Lung (tissue), 12 donors: ENCODE measurements around the gene CCDC27. TPM values are rescaled to one million over a fixed set of nuclear protein-coding genes. Genes with fewer than 3 reads are reported as not detected.

Experiments used
- ATAC-seq: fragments of 200-7000 bp; cut with Tn5 transposase; one replicate; pipeline ENCODE4 v1.9.1; 2020; ENCODE audit warnings: moderate number of reproducible peaks; ENCODE audit not compliant: insufficient read depth, low FRiP score
- DNase-seq, 3 donors: peaks; one replicate each; pipeline ENCODE4 v3.0.0-alpha.2; 2013 to 2017
- H3K27ac ChIP-seq, 2 donors: one replicate each; pipeline ENCODE4 v1.5.1; 2013; ENCODE audit warnings: mild to moderate bottlenecking in 2 of 2, moderate library complexity in 2 of 2, control low read depth in 1 of 2, inconsistent platforms in 1 of 2, low read depth in 1 of 2, low read length in 1 of 2
- H3K27me3 ChIP-seq, 3 donors: one replicate each; pipeline ENCODE4 v1.5.1; 2013; ENCODE audit warnings: low read length in 2 of 3; ENCODE audit not compliant: control insufficient read depth in 3 of 3, insufficient read depth in 3 of 3
- H3K36me3 ChIP-seq, 4 donors: one replicate each; pipeline ENCODE4 v1.5.1; 2013; ENCODE audit warnings: low read length in 4 of 4, mild to moderate bottlenecking in 1 of 4, moderate library complexity in 1 of 4; ENCODE audit not compliant: control insufficient read depth in 4 of 4, insufficient read depth in 4 of 4
- H3K4me1 ChIP-seq, 5 donors: one replicate each; pipeline ENCODE4 v1.5.1; 2013; ENCODE audit warnings: low read length in 5 of 5, mild to moderate bottlenecking in 2 of 5, moderate library complexity in 1 of 5; ENCODE audit not compliant: control insufficient read depth in 5 of 5, insufficient read depth in 5 of 5
- H3K4me3 ChIP-seq: one replicate; pipeline ENCODE4 v1.5.1; 2013; ENCODE audit warnings: mild to moderate bottlenecking, control low read depth, moderate library complexity
- H3K9ac ChIP-seq, 2 donors: one replicate each; pipeline ENCODE4 v1.5.1; 2013; ENCODE audit warnings: low read length in 2 of 2, control low read depth in 1 of 2; ENCODE audit not compliant: insufficient read depth in 1 of 2
- H3K9me3 ChIP-seq, 4 donors: one replicate each; pipeline ENCODE4 v1.5.1; 2013; ENCODE audit warnings: low read length in 3 of 4, mild to moderate bottlenecking in 1 of 4, moderate library complexity in 1 of 4; ENCODE audit not compliant: control insufficient read depth in 4 of 4, insufficient read depth in 3 of 4
- WGBS, 2 donors: extraction: QIAGEN DNeasy Blood & Tissue Kit; methylation state at CpG; one replicate each; pipeline ENCODE4 v1.1.7; 2013; 5-methylcytosine and 5-hydroxymethylcytosine counted together
- polyA plus RNA-seq, 2 donors: library from polyadenylated mRNA; stranded (reverse); fragments of 200-250 nt; gene quantifications; one replicate each; pipeline ENCODE4 v1.2.1, GENCODE V29; 2013
- total RNA-seq, 2 donors: library from RNA; depleted of rRNA in 1 of 2; stranded (reverse); fragments of >200 nt in 1 of 2; gene quantifications; one replicate each; pipeline ENCODE4 v1.2.1, GENCODE V29; 2014 to 2021
- TF ChIP-seq, protein P1 (sequence below): IDR thresholded peaks from 2 replicates; pipeline ENCODE4 v1.5.1; 2012; ENCODE audit warnings: mild to moderate bottlenecking; ENCODE audit errors: control extremely low read depth, extremely low read depth
- donor health status: control.
- donor health status: control.
- donor health status: Bipolar disorder and iron deficiency.
- donor health status: healthy.
- donor health status: DM: yes; HTN: yes; CAD: no.

CCDC27 gene
- total and polyA plus RNA-seq, 4 donors: not detected

GRCh38 chr1:3817821-3818597 lies 65.8 kb downstream of the CCDC27 start:
- H3K4me1 ChIP-seq: no peaks in the 10 kb centered on the region
- no peak overlapping the region for H3K9ac ChIP-seq
- TF ChIP-seq, protein P1, sequence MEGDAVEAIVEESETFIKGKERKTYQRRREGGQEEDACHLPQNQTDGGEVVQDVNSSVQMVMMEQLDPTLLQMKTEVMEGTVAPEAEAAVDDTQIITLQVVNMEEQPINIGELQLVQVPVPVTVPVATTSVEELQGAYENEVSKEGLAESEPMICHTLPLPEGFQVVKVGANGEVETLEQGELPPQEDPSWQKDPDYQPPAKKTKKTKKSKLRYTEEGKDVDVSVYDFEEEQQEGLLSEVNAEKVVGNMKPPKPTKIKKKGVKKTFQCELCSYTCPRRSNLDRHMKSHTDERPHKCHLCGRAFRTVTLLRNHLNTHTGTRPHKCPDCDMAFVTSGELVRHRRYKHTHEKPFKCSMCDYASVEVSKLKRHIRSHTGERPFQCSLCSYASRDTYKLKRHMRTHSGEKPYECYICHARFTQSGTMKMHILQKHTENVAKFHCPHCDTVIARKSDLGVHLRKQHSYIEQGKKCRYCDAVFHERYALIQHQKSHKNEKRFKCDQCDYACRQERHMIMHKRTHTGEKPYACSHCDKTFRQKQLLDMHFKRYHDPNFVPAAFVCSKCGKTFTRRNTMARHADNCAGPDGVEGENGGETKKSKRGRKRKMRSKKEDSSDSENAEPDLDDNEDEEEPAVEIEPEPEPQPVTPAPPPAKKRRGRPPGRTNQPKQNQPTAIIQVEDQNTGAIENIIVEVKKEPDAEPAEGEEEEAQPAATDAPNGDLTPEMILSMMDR: no peak
- peaks cover 0 to 52% (median 11%) of the 10 kb centered on the region in 4 donors for H3K36me3 ChIP-seq
- no peak for DNase-seq
- no peak for ATAC-seq
- no peak overlapping the region for H3K4me3 ChIP-seq
- 91 to 92% methylated on average over 28 of the region's 28 CpGs for WGBS, 2 donors
- no peaks in the 10 kb centered on the region for H3K9me3 ChIP-seq
- no peak overlapping the region for H3K27ac ChIP-seq
- no peaks in the 10 kb centered on the region for H3K27me3 ChIP-seq

- TF ChIP-seq, protein P1: no peak
- H3K9ac ChIP-seq: no peak overlapping the region
- no peak for DNase-seq
- peaks cover 3 to 57% (median 11%) of the 10 kb centered on the region in 4 donors for H3K36me3 ChIP-seq
- 75 to 83% methylated on average over 10 of the region's 10 CpGs for WGBS, 2 donors
- H3K4me1 ChIP-seq: no peaks in the 10 kb centered on the region
- H3K9me3 ChIP-seq: no peaks in the 10 kb centered on the region
- no peak for ATAC-seq
- H3K4me3 ChIP-seq: no peak overlapping the region
- no peaks in the 10 kb centered on the region for H3K27me3 ChIP-seq
- H3K27ac ChIP-seq: no peak overlapping the region
Observed at GRCh38 chr1:3819771-3820200, 67.5 kb downstream of the CCDC27 start.

DNA sequence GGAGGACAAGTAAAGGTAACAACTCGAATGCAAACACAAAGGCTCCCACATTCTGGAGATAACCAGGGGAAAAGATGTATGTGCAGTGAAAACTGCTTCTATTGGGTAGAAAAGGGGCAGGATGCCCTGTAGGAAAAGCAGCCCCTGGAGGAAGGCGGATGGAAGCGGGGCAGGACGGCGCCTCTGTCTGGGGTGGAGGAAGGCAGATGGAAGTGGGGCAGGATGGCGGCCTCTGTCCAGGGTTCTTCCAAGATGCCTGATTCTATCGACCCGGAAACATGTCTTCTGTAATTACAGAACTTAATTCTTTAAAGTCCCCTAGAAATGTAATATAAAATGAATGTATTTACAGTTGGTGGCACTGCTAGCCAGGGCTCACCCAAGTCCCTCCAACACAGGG lies 68.1 kb downstream of the CCDC27 start:
- ATAC-seq (no peak), DNase-seq (no peak)
- no peak overlapping the region for H3K4me3 ChIP-seq
- TF ChIP-seq, protein P1: no peak
- peaks cover 4 to 55% (median 11%) of the 10 kb centered on the region in 4 donors for H3K36me3 ChIP-seq
- H3K27me3 ChIP-seq: no peaks in the 10 kb centered on the region
- H3K9me3 ChIP-seq: no peaks in the 10 kb centered on the region
- 93 to 94% methylated on average over 8 of the region's 8 CpGs for WGBS, 2 donors
- H3K4me1 ChIP-seq: no peaks in the 10 kb centered on the region
- no peak overlapping the region for H3K27ac ChIP-seq
- H3K9ac ChIP-seq: no peak overlapping the region
